ENCODE measurements around the gene SLC22A25.

SLC22A25 gene

DNA sequence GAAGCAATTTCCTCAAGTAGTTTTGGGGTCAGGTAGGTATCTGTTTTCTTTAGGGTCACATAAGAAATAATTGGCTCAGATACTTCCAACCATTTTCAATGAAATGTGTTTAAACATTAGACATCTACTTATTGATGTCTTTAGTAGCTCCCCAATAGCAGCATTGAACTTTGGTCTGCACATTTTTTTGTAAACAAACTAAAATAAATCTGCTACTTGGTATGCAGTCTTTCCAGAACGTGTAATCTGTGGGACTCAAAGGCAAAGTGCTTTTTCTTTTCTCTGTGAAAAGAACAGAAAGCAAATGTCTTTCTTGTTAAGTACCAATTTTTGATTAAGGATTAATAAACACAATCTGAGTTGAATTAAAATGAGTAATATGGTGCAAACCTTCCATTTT lies 13.6 kb downstream of the SLC22A25 start:
- DNase-seq = no peak

DNA sequence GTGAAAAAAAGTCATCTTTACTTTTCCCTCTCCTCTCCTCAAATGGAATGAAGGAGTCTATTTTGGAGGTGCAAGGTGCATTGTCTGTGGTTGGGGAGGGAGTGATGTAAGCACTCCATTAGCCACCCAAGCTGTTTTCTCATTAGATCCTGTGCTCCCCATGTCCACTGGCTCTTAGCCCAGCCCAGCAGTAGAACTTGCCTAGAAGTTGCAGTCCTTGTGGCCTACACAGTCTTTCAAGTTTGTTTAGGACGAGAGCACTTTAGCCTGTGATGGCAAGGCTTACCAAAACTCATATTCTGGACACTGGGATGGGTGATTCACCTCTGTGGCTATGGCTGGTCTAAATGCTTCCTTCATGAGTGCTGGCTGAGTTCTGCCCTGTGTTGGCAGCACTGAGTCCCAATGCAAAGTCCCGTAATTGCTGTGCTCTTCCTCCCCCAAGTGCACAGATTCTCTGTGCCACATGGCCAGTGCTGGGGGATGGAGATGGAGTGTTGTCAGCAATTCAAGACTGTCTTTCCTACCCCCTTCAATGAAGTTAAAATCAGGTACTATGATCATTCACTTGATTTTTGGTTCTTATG lies 15.8 kb downstream of the SLC22A25 start:
- DNase-seq = no peak

DNA sequence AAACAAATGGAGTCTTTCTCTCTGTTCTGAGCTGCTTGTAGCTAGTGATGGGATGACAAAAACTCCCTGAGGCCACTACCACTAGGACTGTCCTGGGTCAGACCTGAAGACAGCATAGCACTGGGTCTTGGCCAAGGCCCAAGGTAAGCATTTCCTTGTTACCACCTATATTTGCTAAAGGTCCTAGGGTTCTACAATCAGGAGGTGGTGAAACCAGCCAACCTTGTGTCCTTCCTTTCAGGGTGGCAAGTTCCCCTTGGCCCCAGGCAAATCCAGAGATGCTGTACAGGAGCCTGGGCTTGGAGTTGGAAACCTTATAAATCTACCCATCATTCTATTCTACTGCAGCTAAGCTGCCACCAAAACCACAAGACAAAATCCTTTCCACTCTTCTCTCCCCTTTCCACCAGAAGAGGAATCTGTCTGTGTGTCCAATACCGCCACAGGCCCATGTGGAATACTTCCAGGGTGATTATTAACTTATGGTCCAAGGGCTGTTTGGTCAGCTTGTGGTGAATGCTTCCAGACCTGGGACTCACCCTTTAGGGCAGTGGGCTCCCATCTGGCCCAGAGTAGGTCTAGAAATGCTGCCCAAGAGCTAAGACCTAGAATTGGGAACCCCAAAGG lies 16.8 kb downstream of the SLC22A25 start:
- no peak for DNase-seq

DNA sequence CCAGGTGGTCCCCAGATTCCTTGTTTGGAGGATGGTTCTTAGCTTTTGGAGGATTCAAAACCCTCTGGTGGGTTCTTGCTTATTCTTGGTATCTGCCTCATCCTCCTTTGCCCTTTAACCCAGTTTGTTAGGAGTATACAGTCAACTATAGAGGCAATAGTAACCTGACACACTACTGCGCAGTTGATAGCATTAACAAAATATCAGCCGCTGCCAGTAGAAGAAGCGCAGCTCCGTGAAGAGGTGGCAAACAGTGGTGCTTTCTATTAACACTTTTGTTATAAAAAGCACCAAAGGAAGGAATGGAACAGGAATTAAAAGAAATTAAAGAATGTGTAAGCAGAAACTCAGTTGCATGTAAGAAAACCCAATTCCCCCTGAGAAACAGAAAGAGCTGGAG lies 29.3 kb downstream of the SLC22A25 start:
- DNase-seq = no peak

DNA sequence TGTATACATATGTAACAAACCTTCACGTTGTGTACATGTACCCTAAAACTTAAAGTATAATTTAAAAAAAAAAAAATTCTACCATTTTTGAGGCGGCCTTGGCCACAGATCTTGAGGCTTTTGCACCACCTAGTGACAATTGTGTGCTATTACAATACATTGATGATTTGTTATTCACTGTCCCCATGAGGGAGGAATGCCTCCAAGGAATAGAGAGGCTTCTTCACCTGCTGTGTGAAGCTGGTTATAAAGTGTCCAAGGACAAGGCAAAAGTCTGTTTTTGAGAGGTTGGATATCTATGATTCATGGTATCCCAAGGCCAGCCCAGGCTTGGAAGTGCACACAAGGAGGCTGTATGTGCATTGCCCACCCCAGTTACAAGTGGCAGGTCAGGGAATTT lies 30.7 kb downstream of the SLC22A25 start:
- DNase-seq = no peak

DNA sequence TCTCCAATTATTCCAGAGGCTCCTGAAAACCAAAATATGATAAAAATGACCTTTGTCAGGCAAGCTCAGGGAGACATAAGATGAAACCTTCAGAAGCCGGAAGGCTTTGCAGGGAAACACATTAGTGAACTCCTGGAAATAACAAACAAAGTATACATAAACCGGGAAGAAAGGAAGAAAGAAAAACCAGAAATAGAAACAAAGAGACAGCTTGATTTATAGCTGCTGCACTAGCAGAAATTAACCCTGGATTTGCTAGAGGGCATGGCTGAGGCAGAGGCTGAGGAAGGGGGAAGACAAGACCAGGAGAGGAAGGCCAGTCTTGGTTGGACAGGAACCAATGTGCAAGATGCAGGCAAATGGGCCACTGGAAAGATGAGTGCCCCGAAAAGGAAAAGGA lies 33.3 kb downstream of the SLC22A25 start:
- DNase-seq = no peak

Data from activated CD8-positive, alpha-beta memory T cell treated with anti-CD3 and anti-CD28 coated beads, Interleukin-2, amount 50 U/mL, for 48 hours (primary cell).